COLO668 (cell line): ENCODE measurements around the gene TRIM46.
A peak's percentile ranks its signal among the peaks of the same experiment; 100 is the strongest.

ENCODE experiments used
- DNase-seq: peaks from one replicate; lab custom pipeline; 2025; ENCODE audit not compliant: unreplicated experiment; lab: John Stamatoyannopoulos, UW

TRIM46 gene, protein sequence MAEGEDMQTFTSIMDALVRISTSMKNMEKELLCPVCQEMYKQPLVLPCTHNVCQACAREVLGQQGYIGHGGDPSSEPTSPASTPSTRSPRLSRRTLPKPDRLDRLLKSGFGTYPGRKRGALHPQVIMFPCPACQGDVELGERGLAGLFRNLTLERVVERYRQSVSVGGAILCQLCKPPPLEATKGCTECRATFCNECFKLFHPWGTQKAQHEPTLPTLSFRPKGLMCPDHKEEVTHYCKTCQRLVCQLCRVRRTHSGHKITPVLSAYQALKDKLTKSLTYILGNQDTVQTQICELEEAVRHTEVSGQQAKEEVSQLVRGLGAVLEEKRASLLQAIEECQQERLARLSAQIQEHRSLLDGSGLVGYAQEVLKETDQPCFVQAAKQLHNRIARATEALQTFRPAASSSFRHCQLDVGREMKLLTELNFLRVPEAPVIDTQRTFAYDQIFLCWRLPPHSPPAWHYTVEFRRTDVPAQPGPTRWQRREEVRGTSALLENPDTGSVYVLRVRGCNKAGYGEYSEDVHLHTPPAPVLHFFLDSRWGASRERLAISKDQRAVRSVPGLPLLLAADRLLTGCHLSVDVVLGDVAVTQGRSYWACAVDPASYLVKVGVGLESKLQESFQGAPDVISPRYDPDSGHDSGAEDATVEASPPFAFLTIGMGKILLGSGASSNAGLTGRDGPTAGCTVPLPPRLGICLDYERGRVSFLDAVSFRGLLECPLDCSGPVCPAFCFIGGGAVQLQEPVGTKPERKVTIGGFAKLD

DNA sequence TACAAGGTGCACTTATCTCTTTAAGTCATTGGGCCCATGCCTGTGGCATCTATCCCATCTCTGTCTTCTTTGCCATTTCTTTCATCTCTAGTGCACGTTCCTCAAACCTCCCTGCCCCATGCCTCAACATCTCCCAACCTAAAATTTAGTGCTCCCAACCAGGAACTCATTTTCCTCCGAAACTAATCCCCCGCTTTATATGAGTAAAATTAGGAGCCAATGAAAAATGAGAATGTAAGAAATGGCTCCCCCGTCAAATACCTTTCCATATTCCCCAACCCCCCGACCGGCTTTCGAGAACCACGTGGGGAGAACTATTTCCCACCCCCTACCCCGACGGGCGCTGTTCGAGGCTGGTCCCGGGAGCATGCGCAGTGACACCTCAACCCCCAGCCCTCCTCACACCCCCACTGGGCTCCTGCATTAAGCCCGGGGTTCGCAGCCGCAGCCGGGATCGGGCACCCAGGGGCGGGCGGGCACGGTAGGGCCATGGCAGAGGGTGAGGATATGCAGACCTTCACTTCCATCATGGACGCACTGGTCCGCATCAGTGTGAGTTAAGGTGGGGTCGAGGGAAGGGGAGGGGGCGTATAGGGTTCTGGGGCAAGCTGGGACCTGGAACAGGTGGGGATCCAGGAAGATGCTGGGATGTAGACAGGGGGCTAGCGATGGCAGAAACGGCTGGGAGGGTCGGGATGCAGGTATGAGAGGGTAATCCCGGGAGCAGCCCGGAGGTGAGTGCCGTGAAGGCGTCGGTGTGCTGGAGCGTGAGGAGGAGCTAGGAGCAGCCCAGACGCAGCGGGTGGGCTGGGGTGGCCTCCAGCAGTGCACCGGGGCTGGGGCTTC lies at the start of gene TRIM46:
Gene TRIM46 (plus strand): TSS at position 372 of the 846 bp plus-strand sequence. CDS start 118 bp downstream, at position 490.
- peak; percentile 88 for DNase-seq

DNA sequence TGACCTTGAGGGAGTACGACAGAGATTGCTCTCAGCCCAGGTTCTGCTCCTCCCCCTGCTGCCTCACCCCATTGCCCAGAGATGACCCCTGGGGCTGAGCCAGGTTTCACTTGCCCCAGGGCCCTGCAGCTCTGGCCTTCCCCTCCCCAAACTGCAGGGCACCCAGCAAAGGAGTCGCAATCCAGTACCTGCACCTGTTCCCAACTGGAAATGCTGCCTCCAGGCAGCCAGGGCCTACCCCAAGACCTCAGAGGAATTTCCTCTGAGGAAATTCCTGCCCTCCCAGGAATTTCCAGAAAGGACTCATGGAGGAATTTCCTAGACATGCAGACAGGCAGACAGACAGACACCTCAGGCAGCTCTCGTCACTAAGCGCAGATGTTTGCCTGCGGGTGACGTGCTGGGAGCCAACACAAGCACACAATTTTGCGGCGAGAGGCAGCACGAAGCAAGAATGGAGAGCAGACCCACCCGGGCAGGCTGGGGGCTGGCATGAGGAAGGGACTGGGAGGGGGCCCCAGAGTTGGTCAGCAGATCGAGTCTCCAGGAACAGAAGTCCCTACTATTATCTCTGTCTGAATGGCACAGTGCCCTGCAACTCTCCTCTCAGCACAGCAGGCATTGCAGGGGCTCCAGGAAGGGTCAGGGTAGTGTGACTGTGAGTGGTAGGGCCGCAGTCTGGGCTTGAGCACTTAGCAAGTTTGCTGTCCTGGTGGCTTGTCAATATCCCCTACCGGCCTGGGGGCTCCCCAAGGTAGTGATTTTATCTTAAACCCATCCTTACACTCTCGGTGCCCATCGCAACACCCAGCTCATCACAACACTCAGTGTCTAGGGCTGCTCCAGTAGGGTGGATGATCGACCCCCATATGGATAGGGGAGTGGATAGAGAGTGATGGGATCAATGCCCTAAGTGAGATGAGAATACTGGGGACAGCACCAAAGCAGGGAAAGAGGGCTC lies 48.9 kb upstream of the TRIM46 start:
- DNase-seq, result no peak

DNA sequence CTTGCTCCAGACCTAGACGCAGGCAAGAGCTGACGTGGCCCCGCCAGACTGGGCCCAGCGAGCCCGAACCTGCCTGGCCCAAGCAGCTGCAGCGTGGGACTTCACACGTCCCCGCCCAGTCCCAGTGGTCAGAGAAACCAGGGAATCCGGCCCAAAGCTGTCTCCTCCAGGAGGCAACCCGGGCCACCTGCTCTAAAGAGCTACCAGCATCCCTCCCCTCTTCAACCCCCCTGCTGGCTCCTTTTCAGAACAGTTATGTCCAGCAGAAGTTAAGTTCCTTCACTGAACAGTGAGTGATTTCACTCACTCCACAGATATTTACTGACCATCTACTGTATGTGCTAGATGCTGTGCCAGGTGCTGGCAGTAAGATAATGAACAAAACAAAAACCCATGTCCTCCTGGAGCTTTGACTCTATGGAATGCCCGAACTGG lies 48.1 kb upstream of the TRIM46 start:
- peak; percentile 56 for DNase-seq

DNA sequence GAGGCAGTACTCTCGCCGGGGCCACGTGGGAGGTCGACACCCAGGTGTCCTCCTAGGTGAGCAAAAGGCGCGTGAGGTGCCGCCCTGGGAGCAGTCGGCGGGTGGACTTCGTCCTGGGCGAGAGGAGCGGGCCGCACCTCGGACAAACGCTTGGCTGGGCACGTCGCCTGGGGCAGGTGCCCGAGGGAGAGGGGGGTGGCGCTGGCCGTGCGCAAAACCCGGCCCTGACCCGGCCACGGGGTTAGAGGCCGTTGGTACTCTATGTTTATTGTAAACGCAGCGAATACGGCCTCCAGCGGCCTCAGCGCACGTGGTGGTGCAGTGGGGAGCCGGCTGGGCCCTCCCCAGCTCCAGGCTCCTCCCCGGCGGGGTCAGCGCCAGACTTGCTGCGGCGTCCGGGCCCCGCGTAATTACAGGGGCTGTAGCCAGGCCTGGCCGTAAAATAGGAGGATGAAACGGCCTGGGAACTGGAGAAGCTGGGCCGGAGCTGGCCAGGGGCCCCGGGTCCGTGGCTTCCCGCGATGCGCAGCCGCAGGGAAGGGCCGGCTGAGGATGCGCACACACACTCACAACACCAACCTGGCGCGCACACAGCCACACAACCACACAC lies 47.6 kb upstream of the TRIM46 start:
- peak; percentile 93 for DNase-seq

DNA sequence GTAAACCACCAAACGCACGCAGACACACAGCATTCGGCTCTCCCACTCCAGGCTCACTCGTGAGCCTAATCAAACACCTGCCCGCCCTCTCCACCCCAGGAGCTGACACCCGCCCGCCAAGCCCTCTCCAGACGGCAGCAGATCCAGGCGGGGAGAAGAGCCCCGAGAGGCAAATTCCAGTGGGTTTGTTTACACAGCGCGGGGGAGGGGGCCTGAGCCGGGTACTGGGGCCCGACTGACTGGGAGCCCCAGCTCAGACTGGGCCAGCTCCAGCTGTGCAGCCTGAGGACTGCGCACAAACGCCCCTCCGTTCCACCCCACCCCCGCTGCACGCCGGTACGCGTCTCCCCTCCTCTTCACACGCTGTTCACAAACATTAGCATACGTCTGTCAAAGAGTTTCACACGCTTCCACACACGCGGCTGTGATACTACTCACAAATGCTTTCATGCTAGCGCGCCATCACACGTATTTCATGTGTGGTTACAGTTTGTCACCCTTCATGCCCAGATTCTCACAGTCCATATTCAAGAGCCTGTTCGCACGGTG lies 47.0 kb upstream of the TRIM46 start:
- peak; percentile 94 for DNase-seq

DNA sequence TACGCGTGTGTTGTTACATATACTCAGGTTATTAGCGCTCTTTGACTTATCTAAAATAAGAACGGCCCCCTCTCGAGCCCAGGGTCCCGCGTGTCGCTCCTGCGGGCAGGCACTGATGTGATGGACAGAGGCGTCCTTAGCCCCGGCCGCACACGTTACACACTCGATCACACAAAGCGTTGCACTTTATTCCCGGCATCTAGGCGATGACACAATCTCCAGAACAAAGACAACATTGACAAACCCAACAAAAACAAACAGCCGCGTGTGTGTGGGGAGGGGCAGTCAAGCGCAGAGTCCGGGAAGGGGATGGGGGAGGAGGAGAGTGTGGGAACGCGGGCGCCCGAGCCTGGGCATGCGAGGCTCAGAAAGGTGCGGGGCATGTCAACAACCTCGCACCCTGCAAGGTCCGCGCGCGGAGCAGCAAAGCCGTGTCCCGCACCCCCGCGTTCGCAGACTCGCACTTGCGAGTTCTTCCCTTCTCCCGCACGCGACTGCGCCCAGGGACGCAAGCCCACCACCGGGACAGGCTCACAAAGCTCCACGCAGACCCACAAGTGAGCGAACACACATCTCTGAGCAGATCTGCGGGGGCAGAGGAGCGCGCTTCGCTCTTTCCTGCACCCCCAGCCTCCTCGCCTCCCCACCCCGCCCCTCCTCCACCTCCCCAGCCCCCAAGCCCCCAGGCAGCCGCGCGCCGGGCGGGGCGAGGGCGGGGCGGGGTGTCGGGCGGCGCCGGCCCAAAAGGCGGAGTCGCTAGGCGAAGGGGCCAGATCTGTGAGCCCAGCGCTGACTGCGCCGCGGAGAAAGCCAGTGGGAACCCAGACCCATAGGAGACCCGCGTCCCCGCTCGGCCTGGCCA lies 46.3 kb upstream of the TRIM46 start, which contains the start of gene EFNA1:
Gene EFNA1 (plus strand): TSS at position 772 of the 862 bp plus-strand sequence. CDS start 102 bp downstream, outside the sequence.
- DNase-seq, result peak; percentile 90

DNA sequence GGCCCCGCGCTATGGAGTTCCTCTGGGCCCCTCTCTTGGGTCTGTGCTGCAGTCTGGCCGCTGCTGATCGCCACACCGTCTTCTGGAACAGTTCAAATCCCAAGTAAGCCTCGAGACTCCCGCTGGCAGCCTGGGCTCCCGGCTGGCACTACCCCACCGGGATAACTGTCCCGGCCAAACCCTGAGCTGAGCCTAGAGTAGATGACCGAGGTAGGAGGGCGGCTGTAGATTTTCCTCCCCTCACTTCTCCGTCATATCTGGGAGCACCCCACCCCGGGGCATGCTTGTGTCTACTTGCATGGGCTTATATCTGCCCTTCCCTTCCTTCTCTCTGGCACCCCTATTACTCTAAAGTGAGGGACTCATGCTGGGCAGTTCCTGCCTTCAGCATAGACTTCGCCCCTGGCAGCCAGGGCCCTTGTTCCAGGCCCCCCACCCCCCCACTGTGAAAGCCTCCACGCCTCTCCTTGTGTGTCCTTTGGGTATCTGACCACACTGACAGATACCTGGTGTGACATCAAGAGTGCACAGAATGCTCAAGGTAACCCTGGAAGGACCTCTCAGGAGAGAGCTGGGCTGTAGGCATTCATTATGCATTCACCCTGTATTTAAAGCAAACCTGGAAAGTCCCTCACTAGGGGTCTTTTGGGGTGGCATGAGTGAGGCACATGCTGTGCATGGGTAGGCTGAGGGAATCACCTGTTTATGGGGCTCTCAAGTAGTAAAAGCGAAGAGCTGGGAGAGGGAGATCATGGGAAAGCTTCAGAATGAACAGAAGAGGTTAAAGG lies 45.5 kb upstream of the TRIM46 start:
- peak; percentile 45 for DNase-seq

DNA sequence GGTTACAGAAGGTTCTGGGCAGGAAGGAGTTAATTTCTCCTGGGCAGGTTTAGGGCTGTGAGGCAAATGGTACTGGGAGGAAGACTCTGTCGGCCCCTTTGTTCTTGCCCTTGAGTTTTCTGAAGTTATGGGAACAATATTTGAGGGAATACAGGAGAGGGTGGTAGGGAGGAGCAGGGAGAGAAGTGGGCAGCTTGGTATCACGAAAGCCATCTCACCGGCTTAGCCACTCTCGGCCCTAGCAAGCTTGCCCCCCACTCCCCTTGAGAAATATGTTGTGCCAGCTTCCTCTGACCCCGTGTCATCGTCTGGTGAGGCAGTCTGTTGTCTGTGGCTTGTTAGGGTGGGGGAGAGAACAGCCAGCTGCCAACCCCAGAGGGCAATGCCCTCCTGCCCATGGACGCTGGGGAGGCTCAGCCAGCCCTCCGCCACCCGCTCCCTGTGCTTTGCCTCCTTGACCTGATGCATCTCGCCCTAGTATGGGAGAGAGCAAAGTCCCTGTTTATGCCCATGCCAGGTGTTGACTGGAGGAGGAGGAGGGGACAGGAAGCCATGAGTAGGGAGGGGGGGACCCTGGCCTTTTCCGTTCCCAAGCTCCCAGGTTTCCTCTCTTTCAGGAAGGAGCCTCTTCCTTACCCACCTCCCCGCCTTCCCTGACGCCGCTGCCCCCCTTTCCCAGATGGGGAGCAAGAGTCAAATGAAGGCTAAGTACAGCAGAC lies 44.7 kb upstream of the TRIM46 start:
- peak; percentile 82 for DNase-seq

DNA sequence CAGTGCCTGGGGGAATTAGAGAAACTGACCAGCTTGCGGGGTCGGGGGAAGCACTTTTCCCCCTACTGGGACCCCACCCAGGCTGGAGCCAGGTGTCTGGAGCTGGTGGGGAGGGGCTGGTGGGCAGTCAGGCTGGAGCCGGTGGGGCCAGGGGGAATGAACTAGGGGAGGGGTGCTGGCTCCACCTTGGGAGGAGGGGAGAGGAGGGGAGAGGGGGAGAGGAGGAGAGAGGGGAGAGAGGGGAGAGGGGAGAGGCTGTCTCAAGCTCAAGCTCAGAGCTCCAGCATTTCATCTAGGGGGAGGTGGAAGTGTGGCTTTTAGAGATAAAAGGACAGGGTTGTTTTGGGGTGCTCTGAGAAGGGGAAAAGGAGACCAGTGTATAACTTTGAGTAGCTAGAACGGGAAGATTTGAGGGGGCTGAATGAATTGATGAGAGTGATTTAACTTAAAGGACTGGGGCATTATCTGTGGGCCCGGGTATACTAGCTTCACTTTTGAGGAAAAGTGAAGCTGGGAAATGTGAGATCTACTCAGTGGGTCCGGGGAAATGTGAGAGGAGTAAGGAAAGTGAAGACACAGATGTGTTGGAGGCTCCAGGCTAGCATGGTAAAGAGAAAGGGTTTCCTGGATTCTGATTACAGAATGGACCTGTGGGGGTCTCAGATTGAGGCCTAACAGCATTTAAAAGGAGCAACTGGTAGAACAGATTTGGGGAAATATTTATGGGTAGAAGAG lies 43.2 kb upstream of the TRIM46 start:
- no peak for DNase-seq

DNA sequence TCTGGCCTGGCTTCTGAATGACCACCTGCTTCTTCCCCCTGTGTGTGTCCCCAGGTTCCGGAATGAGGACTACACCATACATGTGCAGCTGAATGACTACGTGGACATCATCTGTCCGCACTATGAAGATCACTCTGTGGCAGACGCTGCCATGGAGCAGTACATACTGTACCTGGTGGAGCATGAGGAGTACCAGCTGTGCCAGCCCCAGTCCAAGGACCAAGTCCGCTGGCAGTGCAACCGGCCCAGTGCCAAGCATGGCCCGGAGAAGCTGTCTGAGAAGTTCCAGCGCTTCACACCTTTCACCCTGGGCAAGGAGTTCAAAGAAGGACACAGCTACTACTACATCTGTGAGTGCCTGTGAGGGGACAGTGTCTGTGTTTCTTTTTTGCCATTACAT lies 42.4 kb upstream of the TRIM46 start:
- no peak for DNase-seq

DNA sequence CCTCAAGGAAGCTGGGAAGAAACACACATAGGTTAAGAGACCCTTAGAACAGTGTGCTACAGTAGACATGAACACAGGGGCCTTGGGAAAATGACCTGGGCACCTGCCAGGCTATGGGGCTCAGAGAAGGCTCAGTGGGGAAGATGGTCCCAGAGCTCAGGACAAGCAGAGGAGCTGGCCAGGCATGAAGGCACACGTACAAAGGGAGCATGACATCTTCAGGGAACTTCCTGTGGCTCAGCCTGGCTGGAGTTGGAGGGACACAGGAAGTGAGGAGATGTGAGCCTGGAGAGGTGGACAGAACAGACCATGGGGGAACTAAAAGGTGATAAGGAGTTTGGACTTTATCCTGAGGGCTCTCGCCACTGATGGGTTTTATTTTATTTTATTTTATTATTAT lies 41.8 kb upstream of the TRIM46 start:
- DNase-seq, result no peak

DNA sequence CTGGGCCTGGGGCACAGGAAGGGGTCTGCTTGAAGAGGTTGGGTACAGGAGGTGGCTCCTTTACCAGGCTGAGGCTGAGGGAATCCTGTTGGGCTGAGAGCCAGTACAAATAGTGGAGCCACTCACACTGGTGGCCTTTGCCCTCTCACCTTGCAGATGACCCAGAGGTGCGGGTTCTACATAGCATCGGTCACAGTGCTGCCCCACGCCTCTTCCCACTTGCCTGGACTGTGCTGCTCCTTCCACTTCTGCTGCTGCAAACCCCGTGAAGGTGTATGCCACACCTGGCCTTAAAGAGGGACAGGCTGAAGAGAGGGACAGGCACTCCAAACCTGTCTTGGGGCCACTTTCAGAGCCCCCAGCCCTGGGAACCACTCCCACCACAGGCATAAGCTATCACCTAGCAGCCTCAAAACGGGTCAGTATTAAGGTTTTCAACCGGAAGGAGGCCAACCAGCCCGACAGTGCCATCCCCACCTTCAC lies 39.8 kb upstream of the TRIM46 start:
- DNase-seq, result no peak

DNA sequence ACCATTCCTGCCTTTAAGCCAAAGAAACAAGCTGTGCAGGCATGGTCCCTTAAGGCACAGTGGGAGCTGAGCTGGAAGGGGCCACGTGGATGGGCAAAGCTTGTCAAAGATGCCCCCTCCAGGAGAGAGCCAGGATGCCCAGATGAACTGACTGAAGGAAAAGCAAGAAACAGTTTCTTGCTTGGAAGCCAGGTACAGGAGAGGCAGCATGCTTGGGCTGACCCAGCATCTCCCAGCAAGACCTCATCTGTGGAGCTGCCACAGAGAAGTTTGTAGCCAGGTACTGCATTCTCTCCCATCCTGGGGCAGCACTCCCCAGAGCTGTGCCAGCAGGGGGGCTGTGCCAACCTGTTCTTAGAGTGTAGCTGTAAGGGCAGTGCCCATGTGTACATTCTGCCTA lies 39.3 kb upstream of the TRIM46 start:
- DNase-seq, result no peak

DNA sequence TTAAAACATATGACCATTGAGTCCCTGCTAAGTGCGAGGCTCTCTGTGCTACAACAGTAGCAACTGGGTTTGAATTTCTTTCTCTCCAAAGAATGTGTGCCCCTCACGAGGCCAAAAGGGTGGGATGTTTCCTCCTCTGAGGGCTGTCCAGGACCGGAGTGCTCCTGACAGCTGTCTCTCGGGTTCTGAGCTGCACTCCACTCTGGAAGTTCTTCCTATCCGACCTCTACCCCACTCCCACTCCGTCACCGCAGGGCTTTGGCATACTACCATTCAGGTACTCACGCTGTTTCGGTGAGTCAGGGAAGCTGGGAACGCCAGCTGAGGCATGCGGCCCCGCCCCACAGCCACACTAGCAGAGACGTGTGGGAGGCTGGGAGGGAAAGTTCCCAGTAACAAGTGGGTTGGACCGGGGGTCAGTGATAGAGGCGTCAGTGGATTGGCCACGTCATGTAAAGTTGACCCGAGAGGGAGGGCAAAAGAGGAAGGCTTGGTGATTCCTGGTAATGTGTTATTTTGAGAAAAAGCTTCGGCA lies 38.7 kb upstream of the TRIM46 start:
- DNase-seq, result peak; percentile 85

DNA sequence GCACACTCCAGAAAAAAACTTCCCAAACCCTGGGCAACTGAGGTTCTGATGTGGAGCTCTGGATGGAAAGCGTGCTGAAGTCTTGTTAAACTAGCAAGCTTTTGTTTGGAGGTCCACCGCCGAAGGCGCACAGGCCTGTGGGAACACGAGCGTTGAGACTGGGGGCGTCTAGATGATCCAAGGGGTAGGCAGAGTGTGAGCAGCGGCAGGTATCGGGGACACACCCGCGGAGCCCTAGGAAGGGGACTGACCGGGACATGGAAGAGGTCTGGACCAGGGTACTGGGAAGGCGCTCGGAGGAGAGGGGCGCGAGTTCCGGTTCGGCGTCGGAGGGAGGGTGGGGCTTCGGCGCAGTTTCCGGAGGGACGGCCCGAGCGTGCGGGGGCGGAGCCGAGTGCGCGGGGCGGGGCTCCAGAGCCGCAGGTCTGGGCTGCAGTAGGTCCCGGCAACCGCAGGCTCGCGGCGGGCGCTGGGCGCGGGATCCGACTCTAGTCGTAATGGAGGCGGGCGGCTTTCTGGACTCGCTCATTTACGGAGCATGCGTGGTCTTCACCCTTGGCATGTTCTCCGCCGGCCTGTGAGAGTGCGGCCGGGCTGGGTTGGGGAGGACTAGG lies 38.1 kb upstream of the TRIM46 start, which contains the start of gene SLC50A1:
Gene SLC50A1 (plus strand): TSS at position 438 of the 614 bp plus-strand sequence. CDS start 60 bp downstream, at position 498.
- DNase-seq, result peak; percentile 97
